ENCODE data around the gene EGF.

GRCh38 chr4:109879081-109879480 lies 33.6 kb upstream of the EGF start:
- TF ChIP-seq CTCF (IDR thresholded peaks at IDR 0.05) (no peak), POLR2A (IDR thresholded peaks at IDR 0.05) (no peak)
